Stimulated activated CD4-positive, alpha-beta T cell treated with anti-CD3 and anti-CD28 coated beads, TNF-alpha, amount 100 ng/mL, for 4 hours (primary cell): Measurements from ENCODE around the gene OR4K15.
"Not testable (repeated sequence)": the region's sequence is repeated elsewhere in the genome, so short reads cannot be mapped to it uniquely, and the experiment has no call there.

Experiments
- DNase-seq, 3 experiments: peaks; one replicate each; pipeline ENCODE4 v3.0.0-alpha.2; 2020; ENCODE audit warnings: low read depth in 3 of 3

Gene OR4K15

GRCh38 chr14:19975291-19975690 lies at the start of gene OR4K15:
Gene OR4K15 (plus strand): TSS chr14:19975591. CDS start chr14:19975591, 0 bp downstream.
- DNase-seq, result no peak

- DNase-seq, result no peak
Measured at GRCh38 chr14:19930617-19931016, 44.8 kb upstream of the OR4K15 start, which contains the start of gene OR4K1. Gene OR4K1 (plus strand): TSS chr14:19930917. CDS start chr14:19935667, 4,750 bp downstream.

- DNase-seq, result no peak
Measured at GRCh38 chr14:19941668-19942067, 33.7 kb upstream of the OR4K15 start.

DNA sequence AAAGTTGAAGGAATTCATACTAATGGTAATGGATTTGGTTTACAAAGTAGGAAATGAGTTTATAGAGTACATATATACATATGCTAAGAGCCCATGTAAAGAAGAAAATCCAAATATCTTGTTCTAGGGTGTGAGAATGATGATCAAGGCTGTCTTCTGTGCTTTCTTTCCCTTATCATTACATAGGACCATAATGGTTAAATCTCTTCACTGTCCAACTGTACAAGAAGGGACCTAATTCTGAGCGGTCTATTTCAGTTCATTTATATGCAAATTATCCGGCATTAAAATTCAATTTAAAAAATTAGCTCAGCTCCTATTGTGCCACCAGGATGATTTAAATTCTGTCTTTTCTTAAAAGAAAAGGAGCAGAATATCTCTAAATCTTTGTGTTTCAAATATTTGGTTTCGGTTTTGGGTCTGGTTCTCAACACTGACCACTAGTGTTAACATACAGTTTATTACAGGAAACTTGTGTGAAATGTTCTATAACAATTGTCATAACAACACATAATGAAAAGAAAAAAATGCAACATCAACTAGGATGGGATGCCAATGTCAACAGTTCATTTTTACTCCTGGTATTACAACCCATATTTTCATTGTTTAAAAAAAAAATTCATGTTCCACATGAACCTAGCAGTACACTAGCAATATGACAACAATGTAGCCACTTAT lies 27.8 kb upstream of the OR4K15 start:
- no peak for DNase-seq

DNA sequence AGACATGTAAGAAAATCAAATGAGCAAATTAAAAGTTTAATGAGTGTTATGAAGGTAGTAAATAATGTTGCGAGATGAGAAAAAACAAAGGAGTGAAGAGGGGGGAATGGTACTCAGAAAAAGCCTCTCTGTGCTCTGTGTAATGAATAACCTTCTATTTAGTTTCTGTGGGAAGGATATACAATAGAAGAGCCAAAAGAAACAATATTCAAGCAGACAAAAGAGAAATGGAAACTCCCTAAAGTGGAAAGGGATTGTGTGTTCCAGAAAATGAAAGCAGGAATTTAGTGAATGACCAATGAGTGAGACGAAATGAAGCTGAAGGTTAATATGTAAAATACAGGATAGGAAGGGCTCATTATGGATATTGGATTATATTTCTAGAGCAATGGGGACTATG lies 26.2 kb upstream of the OR4K15 start:
- no peak for DNase-seq

- not testable (repeated sequence) for DNase-seq
Measured at GRCh38 chr14:19969735-19970134, 5.7 kb upstream of the OR4K15 start.

GRCh38 chr14:19974844-19975243 lies 547 bp upstream of the OR4K15 start:
- DNase-seq, result no peak

DNA sequence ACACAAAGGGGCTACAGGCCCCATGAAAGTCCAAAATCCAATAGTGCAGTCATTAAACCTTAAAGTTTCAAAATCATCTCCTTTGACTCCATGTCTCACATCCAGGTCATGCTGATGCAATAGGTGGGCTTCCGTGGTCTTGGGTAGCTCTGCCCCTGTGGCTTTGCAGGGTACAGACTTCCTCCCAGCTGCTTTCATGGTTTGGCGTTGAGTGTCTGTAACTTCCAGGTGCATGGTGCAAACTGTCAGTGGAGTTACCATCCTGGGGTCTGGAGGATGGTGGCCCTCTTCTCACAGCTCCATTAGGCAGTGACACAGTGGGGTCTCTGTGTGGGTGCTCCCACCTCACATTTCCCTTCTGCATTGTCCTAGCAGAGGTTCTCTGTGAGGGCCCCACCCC lies 18.0 kb downstream of the OR4K15 start:
- DNase-seq, result no peak

DNA sequence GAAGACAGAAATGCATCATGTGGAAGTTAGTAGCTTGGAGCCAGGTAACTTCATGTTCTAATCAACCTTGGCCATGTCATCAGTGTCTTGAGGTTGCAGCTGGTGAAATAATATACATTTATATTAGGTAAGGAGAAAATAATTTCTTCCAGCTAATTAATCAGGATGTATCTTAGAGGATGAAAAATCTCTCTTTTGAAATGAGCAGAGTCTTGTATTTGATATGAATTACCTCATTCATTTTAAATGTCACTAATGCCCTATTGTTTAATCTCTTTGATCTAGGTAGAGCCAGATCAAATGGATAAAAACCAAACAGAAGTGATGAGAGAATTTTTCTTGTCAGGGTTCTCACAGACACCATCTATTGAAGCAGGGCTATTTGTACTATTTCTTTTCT lies 26.5 kb downstream of the OR4K15 start, which contains the start of gene OR4Q2:
Gene OR4Q2 (plus strand): TSS at position 301 of the 400 bp plus-strand sequence.
- no peak for DNase-seq

DNA sequence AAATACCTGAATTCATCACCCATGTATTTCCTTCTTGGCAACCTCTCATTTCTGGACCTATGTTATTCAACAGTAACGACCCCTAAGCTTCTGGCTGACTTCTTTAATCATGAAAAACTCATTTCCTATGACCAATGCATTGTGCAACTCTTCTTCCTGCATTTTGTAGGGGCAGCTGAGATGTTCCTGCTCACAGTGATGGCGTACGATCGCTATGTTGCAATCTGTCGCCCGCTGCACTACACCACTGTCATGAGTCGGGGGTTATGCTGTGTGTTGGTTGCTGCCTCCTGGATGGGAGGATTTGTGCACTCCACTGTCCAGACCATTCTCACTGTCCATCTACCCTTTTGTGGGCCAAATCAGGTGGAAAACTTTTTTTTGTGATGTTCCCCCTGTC lies 26.9 kb downstream of the OR4K15 start:
- DNase-seq, result no peak

DNA sequence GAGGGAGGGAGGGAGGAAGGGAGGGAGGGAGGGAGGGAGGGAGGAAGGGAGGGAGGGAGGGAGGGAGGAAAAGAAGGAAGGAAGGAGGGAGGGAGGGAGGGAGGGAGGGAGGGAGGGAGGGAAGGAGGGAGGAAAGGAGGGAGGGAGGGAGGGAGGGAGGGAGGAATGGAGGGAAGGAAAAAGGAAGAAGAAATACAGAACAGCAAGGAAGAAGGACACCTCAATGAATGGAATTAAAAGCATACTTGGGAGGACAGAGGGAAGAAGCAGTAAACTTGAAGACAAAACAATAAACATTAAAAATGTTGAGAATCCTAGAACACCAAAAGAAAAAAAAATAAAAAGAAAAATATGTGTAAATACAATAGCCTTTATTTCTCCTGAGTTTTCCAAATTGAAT lies 32.8 kb downstream of the OR4K15 start:
- no peak for DNase-seq

- DNase-seq, result no peak
Measured at GRCh38 chr14:20019257-20019865, 44.0 kb downstream of the OR4K15 start, which contains the start of gene OR4K14. Gene OR4K14 (minus strand): TSS chr14:20019307. CDS start chr14:20015193, 4,114 bp downstream.
